ENCODE results near the gene ATP2A1. TPM values are rescaled to one million over a fixed set of nuclear protein-coding genes. Genes with fewer than 3 reads are reported as not detected.

The ATP2A1 gene
- total and polyA plus RNA-seq, 3 experiments from 2014 or later = 1.9 to 2.1 TPM; not detected in 1

DNA sequence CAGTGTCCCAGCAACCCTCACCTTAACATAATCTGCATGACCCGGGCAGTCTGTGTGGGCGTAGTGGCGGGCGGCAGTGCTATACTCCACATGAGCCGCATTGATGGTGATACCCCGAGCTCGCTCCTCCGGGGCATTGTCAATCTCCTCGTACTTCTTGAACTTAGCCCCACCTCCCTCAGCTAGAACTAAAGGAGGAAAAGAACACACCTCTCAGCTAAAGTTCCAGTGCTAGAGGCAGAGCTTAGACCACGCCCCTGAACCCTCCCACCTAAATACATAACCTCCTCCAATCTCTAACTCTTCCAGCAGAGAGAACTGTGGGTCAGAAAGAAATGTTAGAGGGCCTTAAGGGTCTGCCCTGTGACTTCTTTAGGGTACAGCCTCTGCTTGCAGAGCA is 33.0 kb upstream of the ATP2A1 start:
- POLR2A ChIA-PET = interaction anchor here (0.7 to 2.1 kb wide), 5 partner anchors 11 to 23 kb away, joined by 3 to 35 read pairs (median 4); partner anchors contain the start of genes ATXN2L and SH2B1
- CTCF ChIA-PET = interaction anchor here (3.4 to 7.5 kb wide), 2 partner anchors 18 to 99 kb away, joined by 13 to 42 read pairs; partner anchors contain the start of gene SH2B1
- H3K9me3 ChIP-seq (ENCODE audit: low read length) = no peaks in the 10 kb centered on the region
- H3K27me3 ChIP-seq (ENCODE audit: insufficient read depth, low read length, poor library complexity, severe bottlenecking) = no peaks in the 10 kb centered on the region
- peaks cover 28 to 41% (median 30%) of the 10 kb centered on the region in 3 donors for H3K4me1 Mint-ChIP-seq
- H3K36me3 Mint-ChIP-seq = peaks cover 0 to 52% (median 3%) of the 10 kb centered on the region in 3 donors
- no peaks in the 10 kb centered on the region for H3K27me3 Mint-ChIP-seq
- H3K27ac ChIP-seq (ENCODE audit: low read depth, low read length) = peak overlapping the region; percentile 79
- peaks cover 26% of the 10 kb centered on the region for H3K4me1 ChIP-seq (ENCODE audit: insufficient read depth, low read length)
- peak overlapping the region; percentile 90 for H3K4me3 ChIP-seq (ENCODE audit: low read length)
- peaks cover 27% of the 10 kb centered on the region for H3K36me3 ChIP-seq (ENCODE audit: insufficient read depth, low read length)
- no peak for DNase-seq
- H3K9me3 Mint-ChIP-seq = no peaks in the 10 kb centered on the region
- peak overlapping the region; percentile 84 to 99 (median 94) for H3K27ac Mint-ChIP-seq
- peak overlapping the region; percentile 90 to 95 (median 94) for H3K4me3 Mint-ChIP-seq

DNA sequence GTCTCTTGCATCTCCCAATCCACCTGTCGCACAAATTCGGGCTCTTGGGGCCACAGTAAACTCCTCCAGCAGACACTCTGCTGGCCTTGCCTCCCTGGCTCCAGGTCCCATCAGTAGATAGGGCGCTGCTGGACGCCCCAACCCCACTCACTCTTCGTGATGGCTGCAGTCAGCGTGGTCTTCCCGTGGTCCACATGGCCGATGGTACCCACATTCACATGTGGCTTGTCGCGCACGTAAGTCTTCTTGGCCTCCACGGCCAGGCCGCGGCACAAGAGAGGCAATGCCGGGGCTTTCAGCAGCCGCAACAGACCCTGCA is 32.6 kb upstream of the ATP2A1 start:
- no peaks in the 10 kb centered on the region for H3K27me3 Mint-ChIP-seq
- no peaks in the 10 kb centered on the region for H3K9me3 Mint-ChIP-seq
- Histone ChIP-seq H3K36me3 (ENCODE audit: insufficient read depth, low read length) (peaks cover 27% of the 10 kb centered on the region), H3K4me1 (ENCODE audit: insufficient read depth, low read length) (peaks cover 26% of the 10 kb centered on the region), H3K4me3 (ENCODE audit: low read length) (peak overlapping the region; percentile 90), H3K27ac (ENCODE audit: low read depth, low read length) (peak overlapping the region; percentile 79), H3K27me3 (ENCODE audit: insufficient read depth, low read length, poor library complexity, severe bottlenecking) (no peaks in the 10 kb centered on the region), H3K9me3 (ENCODE audit: low read length) (no peaks in the 10 kb centered on the region)
- no peak for DNase-seq
- ChIA-PET CTCF (interaction anchor here (1.2 to 7.5 kb wide), 7 partner anchors 11 to 105 kb away, joined by 4 to 42 read pairs (median 7); partner anchors contain the start of genes ATXN2L, NFATC2IP and SH2B1), POLR2A (interaction anchor here (0.7 to 2.5 kb wide), 5 partner anchors 11 to 23 kb away, joined by 3 to 35 read pairs (median 3); partner anchors contain the start of genes ATXN2L and SH2B1)
- H3K27ac Mint-ChIP-seq = peak overlapping the region; percentile 84 to 99 (median 94)
- peaks cover 28 to 41% (median 30%) of the 10 kb centered on the region in 3 donors for H3K4me1 Mint-ChIP-seq
- peaks cover 0 to 52% (median 3%) of the 10 kb centered on the region in 3 donors for H3K36me3 Mint-ChIP-seq
- peak overlapping the region; percentile 90 to 95 (median 94) for H3K4me3 Mint-ChIP-seq

DNA sequence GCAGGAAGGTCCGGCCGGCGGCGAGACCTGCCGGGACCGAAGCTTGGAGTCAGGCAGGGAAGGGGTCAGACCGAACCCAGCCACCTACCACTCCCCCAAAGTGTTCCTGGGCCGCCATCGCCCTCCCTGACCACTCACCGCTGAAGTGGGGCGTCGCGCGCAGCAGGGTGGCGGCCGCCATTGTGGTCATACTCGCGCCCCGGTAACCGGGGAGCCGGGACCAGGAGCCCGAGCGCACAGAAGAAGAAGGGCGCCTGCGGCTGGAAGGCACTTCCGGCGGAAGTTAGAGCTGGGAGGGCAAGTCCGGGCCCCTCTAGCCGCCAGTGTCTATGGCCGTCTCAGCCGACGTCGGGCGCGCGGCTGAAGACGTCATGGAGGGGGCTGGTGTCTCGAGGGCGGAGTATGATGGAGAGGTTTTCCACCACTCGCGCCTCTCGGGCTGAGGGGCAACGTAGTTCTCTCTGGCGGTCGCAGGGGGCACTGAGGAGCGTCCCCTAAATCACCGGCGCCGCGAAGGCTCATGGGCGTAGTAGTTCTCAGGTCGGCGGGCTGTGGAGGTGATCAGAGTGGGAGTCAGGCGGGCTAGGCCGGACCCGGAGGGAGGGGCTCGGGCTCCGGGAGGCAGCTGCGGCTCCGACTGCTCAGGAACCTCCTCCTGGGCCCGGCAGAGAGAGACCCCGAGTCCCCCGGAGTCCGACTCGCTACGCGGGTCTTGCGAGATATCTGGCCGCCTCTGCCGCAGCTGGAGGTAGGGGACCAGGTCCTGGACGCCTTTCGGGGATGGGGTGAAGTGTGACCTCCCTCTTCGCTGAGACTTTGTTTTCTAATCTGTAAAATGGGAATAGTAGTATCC is 32.0 kb upstream of the ATP2A1 start, which contains the start of gene TUFM:
Gene TUFM, minus strand, starts transcription at position 269 of the 853 bp plus-strand sequence. Its CDS starts 79 bp downstream, at position 190.
- CTCF ChIA-PET = interaction anchor here (0.7 to 7.5 kb wide), 12 partner anchors 10 to 131 kb away, joined by 3 to 42 read pairs (median 6); partner anchors contain the start of genes ATXN2L, NFATC2IP and SH2B1
- DNase-seq = peak; percentile 96 to 99 (median 98)
- POLR2A ChIA-PET = interaction anchor here (0.6 to 2.5 kb wide), 7 partner anchors 16 to 354 kb away, joined by 3 to 35 read pairs (median 6); partner anchors contain the start of genes ATXN2L, CLN3, NFATC2IP and SH2B1
- peak within 1 kb of the TSS; percentile 90 for H3K4me3 ChIP-seq (ENCODE audit: low read length)
- peaks cover 28 to 41% (median 30%) of the 10 kb centered on the region in 3 donors for H3K4me1 Mint-ChIP-seq
- H3K27me3 ChIP-seq (ENCODE audit: insufficient read depth, low read length, poor library complexity, severe bottlenecking) = no peaks in the 10 kb centered on the region
- H3K9me3 Mint-ChIP-seq = no peaks in the 10 kb centered on the region
- H3K36me3 ChIP-seq (ENCODE audit: insufficient read depth, low read length) = peaks cover 27% of the 10 kb centered on the region
- H3K4me1 ChIP-seq (ENCODE audit: insufficient read depth, low read length) = peaks cover 26% of the 10 kb centered on the region
- H3K27me3 Mint-ChIP-seq = no peaks in the 10 kb centered on the region
- peak within 1 kb of the TSS; percentile 89 for H3K27ac ChIP-seq (ENCODE audit: low read depth, low read length)
- peak within 1 kb of the TSS; percentile 84 to 99 (median 94) for H3K27ac Mint-ChIP-seq
- H3K9me3 ChIP-seq (ENCODE audit: low read length) = no peaks in the 10 kb centered on the region
- H3K4me3 Mint-ChIP-seq = peak within 1 kb of the TSS; percentile 90 to 95 (median 94)
- peaks cover 0 to 50% (median 3%) of the 10 kb centered on the region in 3 donors for H3K36me3 Mint-ChIP-seq

DNA sequence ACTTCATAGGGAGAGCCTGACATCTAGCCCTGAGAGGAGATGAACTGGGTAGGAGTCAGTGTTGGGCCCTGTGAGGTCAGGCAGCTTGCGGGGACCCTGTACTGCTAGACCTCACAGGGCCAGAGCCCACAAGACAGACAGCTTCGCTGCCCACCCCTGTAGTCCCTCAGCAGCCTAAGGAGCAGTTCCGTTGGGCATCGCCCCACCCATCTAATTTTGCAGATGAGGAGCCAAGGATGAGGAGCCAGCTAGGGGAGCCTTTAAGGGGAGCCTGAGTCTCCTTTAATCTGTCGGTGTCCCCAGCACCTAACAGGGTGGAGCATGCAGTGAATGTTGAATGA is 31.4 kb upstream of the ATP2A1 start:
- peaks cover 28 to 41% (median 30%) of the 10 kb centered on the region in 3 donors for H3K4me1 Mint-ChIP-seq
- CTCF ChIA-PET = interaction anchor here (0.7 to 7.5 kb wide), 12 partner anchors 10 to 131 kb away, joined by 3 to 42 read pairs (median 6); partner anchors contain the start of genes ATXN2L, NFATC2IP and SH2B1
- peak overlapping the region; percentile 89 for H3K27ac ChIP-seq (ENCODE audit: low read depth, low read length)
- H3K36me3 ChIP-seq (ENCODE audit: insufficient read depth, low read length) = peaks cover 27% of the 10 kb centered on the region
- H3K9me3 Mint-ChIP-seq = no peaks in the 10 kb centered on the region
- H3K9me3 ChIP-seq (ENCODE audit: low read length) = no peaks in the 10 kb centered on the region
- DNase-seq = no peak
- H3K4me1 ChIP-seq (ENCODE audit: insufficient read depth, low read length) = peaks cover 26% of the 10 kb centered on the region
- H3K4me3 ChIP-seq (ENCODE audit: low read length) = peak overlapping the region; percentile 90
- H3K36me3 Mint-ChIP-seq = peaks cover 0 to 47% (median 3%) of the 10 kb centered on the region in 3 donors
- peak overlapping the region; percentile 90 to 95 (median 94) for H3K4me3 Mint-ChIP-seq
- no peaks in the 10 kb centered on the region for H3K27me3 Mint-ChIP-seq
- POLR2A ChIA-PET = interaction anchor here (0.9 to 2.5 kb wide), 5 partner anchors 16 to 355 kb away, joined by 5 to 35 read pairs (median 7); partner anchors contain the start of genes ATXN2L, CLN3, NFATC2IP and SH2B1
- H3K27me3 ChIP-seq (ENCODE audit: insufficient read depth, low read length, poor library complexity, severe bottlenecking) = no peaks in the 10 kb centered on the region
- peak overlapping the region; percentile 84 to 99 (median 94) for H3K27ac Mint-ChIP-seq

DNA sequence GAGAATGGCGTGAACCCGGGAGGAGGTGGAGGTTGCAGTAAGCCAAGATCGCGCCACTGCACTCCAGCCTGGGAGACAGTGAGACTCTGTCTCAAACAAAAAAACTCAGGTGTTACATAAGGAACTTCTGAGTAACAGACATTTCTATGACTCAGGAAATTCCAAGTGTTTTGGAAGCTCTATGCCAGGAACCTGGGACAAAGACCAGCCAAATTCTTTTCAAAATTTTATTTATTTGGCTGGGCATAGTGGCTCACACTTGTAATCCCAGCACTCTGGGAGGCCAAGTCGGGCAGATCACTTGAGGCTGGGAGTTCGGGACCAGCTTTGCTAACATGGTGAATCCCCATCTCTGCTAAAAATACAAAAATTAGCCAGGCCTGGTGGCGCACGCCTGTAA is 19.9 kb upstream of the ATP2A1 start:
- H3K27ac ChIP-seq (ENCODE audit: low read depth, low read length) = no peak overlapping the region
- H3K27me3 ChIP-seq (ENCODE audit: insufficient read depth, low read length, poor library complexity, severe bottlenecking) = no peaks in the 10 kb centered on the region
- POLR2A ChIA-PET = no interaction called here
- H3K4me1 ChIP-seq (ENCODE audit: insufficient read depth, low read length) = peaks cover 9% of the 10 kb centered on the region
- CTCF ChIA-PET = interaction anchor here (2.1 kb wide), 1 partner anchor 12 kb away, joined by 9 read pairs; the partner anchor contains the start of gene TUFM
- no peaks in the 10 kb centered on the region for H3K36me3 ChIP-seq (ENCODE audit: insufficient read depth, low read length)
- Mint-ChIP-seq H3K27ac (no peak overlapping the region), H3K4me1 (peaks cover 5 to 13% (median 6%) of the 10 kb centered on the region in 3 donors), H3K27me3 (peaks cover 0 to 2% of the 10 kb centered on the region in 2 donors), H3K9me3 (no peaks in the 10 kb centered on the region), H3K36me3 (peaks cover 0 to 3% (median 0%) of the 10 kb centered on the region in 3 donors), H3K4me3 (no peak overlapping the region)
- DNase-seq = no peak
- no peaks in the 10 kb centered on the region for H3K9me3 ChIP-seq (ENCODE audit: low read length)
- no peak overlapping the region for H3K4me3 ChIP-seq (ENCODE audit: low read length)

DNA sequence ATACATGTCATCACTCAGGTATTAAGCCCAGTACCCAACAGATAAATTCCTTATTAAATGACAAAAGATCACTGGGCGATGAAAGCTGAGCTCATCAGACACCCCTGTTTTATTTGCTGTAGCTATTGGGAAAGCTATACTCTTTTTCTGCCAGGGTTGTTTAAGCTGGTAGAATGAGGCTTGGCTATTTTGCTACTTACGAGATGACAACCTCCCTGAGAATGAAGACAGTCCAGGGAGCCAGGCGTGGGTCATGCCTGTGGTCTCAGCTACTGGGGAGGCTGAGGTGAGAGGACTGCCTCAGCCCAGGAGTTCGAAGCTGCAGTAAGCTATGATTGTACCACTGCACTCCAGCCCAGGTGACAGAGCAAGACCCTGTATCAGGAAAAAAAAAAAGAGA is 19.0 kb upstream of the ATP2A1 start:
- Histone ChIP-seq H3K9me3 (ENCODE audit: low read length) (no peaks in the 10 kb centered on the region), H3K4me1 (ENCODE audit: insufficient read depth, low read length) (peaks cover 12% of the 10 kb centered on the region), H3K27ac (ENCODE audit: low read depth, low read length) (no peak overlapping the region), H3K4me3 (ENCODE audit: low read length) (no peak overlapping the region), H3K27me3 (ENCODE audit: insufficient read depth, low read length, poor library complexity, severe bottlenecking) (no peaks in the 10 kb centered on the region), H3K36me3 (ENCODE audit: insufficient read depth, low read length) (no peaks in the 10 kb centered on the region)
- Mint-ChIP-seq H3K4me3 (no peak overlapping the region), H3K27ac (peak overlapping the region in 2 of 8 donors; percentile 36 to 92), H3K4me1 (peaks cover 9 to 22% (median 11%) of the 10 kb centered on the region in 3 donors), H3K36me3 (peaks cover 0 to 8% (median 0%) of the 10 kb centered on the region in 3 donors), H3K9me3 (no peaks in the 10 kb centered on the region), H3K27me3 (peaks cover 0 to 2% of the 10 kb centered on the region in 2 donors)
- CTCF ChIA-PET = interaction anchor here (2.1 kb wide), 1 partner anchor 13 kb away, joined by 9 read pairs; the partner anchor contains the start of gene TUFM
- POLR2A ChIA-PET = no interaction called here
- no peak for DNase-seq

DNA sequence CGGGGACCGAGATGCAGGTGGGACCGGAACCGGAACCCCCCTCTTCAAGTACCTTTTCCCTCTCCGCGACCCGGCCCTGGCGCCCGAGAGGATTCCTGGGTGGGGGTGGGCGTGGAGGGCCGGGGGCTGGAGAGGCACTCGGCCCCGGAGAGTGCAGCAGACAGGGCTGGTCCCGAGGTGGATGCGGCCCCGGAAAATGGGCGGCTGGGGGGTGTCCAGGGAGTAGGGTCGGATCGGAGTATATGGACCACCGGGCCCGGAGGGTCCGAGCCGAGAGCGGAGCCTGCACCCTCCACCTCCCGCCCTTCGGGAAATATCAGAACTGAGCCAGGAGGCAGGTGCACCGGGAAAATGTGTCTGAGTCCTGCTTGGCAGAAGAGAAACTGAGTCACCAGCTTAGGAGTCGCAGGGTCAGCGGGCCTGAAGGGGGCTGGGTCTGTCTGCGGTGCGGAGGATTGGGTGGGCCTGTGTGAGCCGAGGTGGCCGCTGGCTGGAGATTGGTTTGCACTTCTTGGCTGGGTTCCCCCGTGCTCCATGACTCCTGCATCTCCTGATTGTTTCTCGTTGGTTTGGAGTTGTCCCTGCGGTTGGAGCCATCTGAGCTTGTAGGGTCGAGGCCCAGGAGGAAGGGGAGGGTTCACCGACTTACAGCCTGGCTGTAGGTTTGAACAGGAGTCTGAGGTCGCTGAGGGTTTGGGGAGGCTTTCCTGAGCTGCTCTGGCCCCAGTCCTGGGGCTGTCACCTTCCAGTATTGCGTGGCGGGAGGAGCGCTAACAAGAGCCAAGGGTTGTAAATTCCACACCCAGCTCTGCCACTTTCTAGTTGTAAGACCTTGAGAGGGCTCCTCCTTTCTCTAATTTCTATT is 14.1 kb upstream of the ATP2A1 start:
- peaks cover 5% of the 10 kb centered on the region for H3K36me3 ChIP-seq (ENCODE audit: insufficient read depth, low read length)
- ChIA-PET POLR2A (interaction anchor here (0.6 to 2.5 kb wide), 9 partner anchors 9 to 121 kb away, joined by 3 to 28 read pairs (median 5); partner anchors contain the start of genes ATXN2L, LAT, NFATC2IP and TUFM), CTCF (interaction anchor here (1.4 to 5.4 kb wide), 6 partner anchors 9 to 91 kb away, joined by 3 to 42 read pairs (median 6); partner anchors contain the start of genes ATXN2L and TUFM)
- Mint-ChIP-seq H3K27ac (peak overlapping the region; percentile 93 to 99 (median 98)), H3K9me3 (no peaks in the 10 kb centered on the region), H3K4me3 (peak overlapping the region; percentile 98 to 99 (median 99)), H3K27me3 (peaks cover 0 to 2% of the 10 kb centered on the region in 2 donors), H3K4me1 (peaks cover 22 to 48% (median 23%) of the 10 kb centered on the region in 3 donors), H3K36me3 (peaks cover 0 to 39% (median 2%) of the 10 kb centered on the region in 3 donors)
- peak overlapping the region; percentile 99 for H3K4me3 ChIP-seq (ENCODE audit: low read length)
- H3K4me1 ChIP-seq (ENCODE audit: insufficient read depth, low read length) = peaks cover 14% of the 10 kb centered on the region
- peak in 4 of 5 donors; percentile 22 to 34 (median 28) for DNase-seq
- peak overlapping the region; percentile 96 for H3K27ac ChIP-seq (ENCODE audit: low read depth, low read length)
- H3K27me3 ChIP-seq (ENCODE audit: insufficient read depth, low read length, poor library complexity, severe bottlenecking) = no peaks in the 10 kb centered on the region
- H3K9me3 ChIP-seq (ENCODE audit: low read length) = no peaks in the 10 kb centered on the region
